HepG2 (cell line): Measurements from ENCODE around the gene C11orf65. TPM values are rescaled to one million over a fixed set of nuclear protein-coding genes. Genes with fewer than 3 reads are reported as not detected.

Experiments used
- ATAC-seq: fragments of 200-7000 bp; cut with Tn5 transposase; 3 replicates; pipeline ENCODE4 v1.9.1; 2020; ENCODE audit warnings: mild to moderate bottlenecking, moderate library complexity
- BruUV-seq: library from RNA; stranded (reverse); fragments of 400-500 nt; replicated peaks from 2 replicates; lab custom pipeline; 2021; lab: Mats Ljungman, UMichigan
- CTCF ChIA-PET: fragments of 300-600 bp; formaldehyde crosslinking; extraction: SDS; loops from one replicate; lab custom pipeline; 2021; ENCODE audit warnings: low total read pairs, inconsistent platforms, low intra/inter-chr PET ratio; lab: Yijun Ruan, JAX
- POLR2A ChIA-PET: fragments of 350-600 bp; sonication (Branson Sonifier 250); formaldehyde crosslinking; loops from one replicate; lab custom pipeline; 2020; ENCODE audit warnings: antibody characterized with exemption, inconsistent platforms; lab: Yijun Ruan, JAX
- DNase-seq: peaks from one replicate; pipeline ENCODE4 v3.0.0-alpha.2; 2015; ENCODE audit warnings: low spot score
- FAIRE-seq: peaks from 3 replicates; lab custom pipeline; 2011; peaks lifted over from hg19 to GRCh38; lab: Jason Lieb, UNC
- H2AFZ ChIP-seq: one replicate; pipeline ENCODE4 v1.6.1; 2011; ENCODE audit warnings: low read length, inconsistent platforms
- H3K27ac ChIP-seq: fragments of 300-600 bp; 3 replicates; pipeline ENCODE4 v1.8.0; 2011; ENCODE audit warnings: mixed run types, mild to moderate bottlenecking, mixed read lengths, low read length, inconsistent platforms; ENCODE audit not compliant: insufficient read depth; ENCODE audit errors: extremely low read length
- H3K27me3 ChIP-seq, 2 experiments: fragments of 200-600 bp in 1 of 2; 2 replicates in 1 of 2; 3 replicates in 1 of 2; pipeline versions ENCODE4 v1.6.0 to v1.8.0; 2011; ENCODE audit warnings: low read length in 2 of 2, mild to moderate bottlenecking in 2 of 2, moderate library complexity in 2 of 2, inconsistent platforms in 1 of 2; ENCODE audit not compliant: insufficient read depth in 2 of 2, control insufficient read depth in 1 of 2
- H3K36me3 ChIP-seq, 2 experiments: fragments of 200-600 bp in 1 of 2; replicated peaks in 1 of 2; 2 replicates in 1 of 2; 3 replicates in 1 of 2; pipeline versions ENCODE4 v1.5.1 to v1.8.0; 2011; ENCODE audit warnings: low read length in 2 of 2, inconsistent platforms in 1 of 2; ENCODE audit not compliant: insufficient read depth in 2 of 2, control insufficient read depth in 1 of 2
- H3K4me1 ChIP-seq: 2 replicates; pipeline ENCODE4 v1.5.1; 2012; ENCODE audit warnings: low read length, inconsistent platforms; ENCODE audit not compliant: insufficient read depth
- H3K4me2 ChIP-seq: 2 replicates; pipeline ENCODE4 v1.6.0; 2011; ENCODE audit warnings: low read depth, low read length, inconsistent platforms
- H3K4me3 ChIP-seq, 3 experiments: fragments of 200-600 bp in 1 of 3; sonication (generic), shearing (Covaris generic) in 1 of 3; replicated peaks in 1 of 3; 2 replicates each; pipeline ENCODE4 v1.5.1; 2011 to 2016; ENCODE audit warnings: low read length in 3 of 3, inconsistent platforms in 2 of 3, low read depth in 2 of 3, mild to moderate bottlenecking in 2 of 3, control low read depth in 1 of 3, mixed read lengths in 1 of 3; ENCODE audit not compliant: insufficient read depth in 1 of 3
- H3K79me2 ChIP-seq: one replicate; pipeline ENCODE4 v1.6.1; 2011; ENCODE audit warnings: low read length, inconsistent platforms; ENCODE audit not compliant: insufficient read depth
- H3K9ac ChIP-seq: 2 replicates; pipeline ENCODE4 v1.6.0; 2011; ENCODE audit warnings: mild to moderate bottlenecking, low read depth, low read length, inconsistent platforms; ENCODE audit not compliant: insufficient read depth
- H3K9me3 ChIP-seq: 2 replicates; pipeline ENCODE4 v1.5.1; 2012; ENCODE audit warnings: mild to moderate bottlenecking, low read length
- H4K20me1 ChIP-seq: 2 replicates; pipeline ENCODE4 v1.6.0; 2011; ENCODE audit warnings: inconsistent platforms, mild to moderate bottlenecking, low read length, moderate library complexity; ENCODE audit not compliant: insufficient read depth
- CAMTA2 ChIP-seq: sonication (generic); formaldehyde crosslinking; IDR thresholded peaks from 2 replicates; pipeline ENCODE4 v1.4.0; 2020; ENCODE audit warnings: mild to moderate bottlenecking, missing genetic modification reagents, borderline replicate concordance
- KLF15 ChIP-seq: sonication (generic); formaldehyde crosslinking; IDR thresholded peaks from 2 replicates; pipeline ENCODE4 v1.8.1; 2023; ENCODE audit warnings: borderline replicate concordance, mild to moderate bottlenecking, inconsistent platforms, missing genetic modification reagents, mixed read lengths
- RERE ChIP-seq: IDR thresholded peaks from 2 replicates; pipeline ENCODE4 v1.6.1; 2016; ENCODE audit warnings: low read depth, missing genetic modification reagents, missing compliant biosample characterization
- ZBTB46 ChIP-seq: sonication (generic); formaldehyde crosslinking; IDR thresholded peaks from 2 replicates; pipeline ENCODE4 v1.4.0; 2020; ENCODE audit warnings: mild to moderate bottlenecking, missing genetic modification reagents, borderline replicate concordance
- ZFP36L1 ChIP-seq: sonication (generic); formaldehyde crosslinking; IDR thresholded peaks from 2 replicates; pipeline ENCODE4 v1.8.0; 2022; ENCODE audit warnings: mild to moderate bottlenecking, missing genetic modification reagents, moderate library complexity
- ZNF792 ChIP-seq: IDR thresholded peaks from 2 replicates; pipeline ENCODE4 v1.6.1; 2016
- in situ Hi-C: cut with HindIII; loops from 2 replicates; pipeline ENCODE4 v1.10.0; 2017; ENCODE audit warnings: low pct_unique_long_range_greater_than_20kb; ENCODE audit not compliant: extremely low pct_ligation_motif_present
- intact Hi-C: fragments of 100-400 bp; cut with micrococcal nuclease; formaldehyde crosslinking; loops from one replicate; pipeline ENCODE4 v1.10.0; 2022; ENCODE audit not compliant: unreplicated experiment
- polyA plus RNA-seq, 8 experiments: library from polyadenylated mRNA; depleted of rRNA in 3 of 8; stranded (reverse) in 7 of 8; unstranded in 1 of 8; fragments of >200 nt; fragmentation: Illumina TruSeq in 4 of 8; extraction: Trizol in 4 of 8; gene quantifications; 2 replicates each; pipeline versions ENCODE4 v1.2.1 to v1.2.3, GENCODE V29; 2011 to 2016; ENCODE audit warnings: low read depth in 4 of 8, missing spikeins in 1 of 8, mixed read lengths in 1 of 8; ENCODE audit not compliant: insufficient read depth in 1 of 8
- total RNA-seq, 5 experiments: library from RNA; depleted of rRNA; stranded (reverse); fragments of >200 nt; fragmentation: Illumina TruSeq; extraction: Trizol; gene quantifications; 2 replicates each; pipeline ENCODE4 v1.2.3, GENCODE V29; 2016; ENCODE audit warnings: low read depth in 1 of 5

The C11orf65 gene
- total and polyA plus RNA-seq, 2 of the 13 experiments (the other 11 are each of a cell fraction or from before 2014, with no cell fraction given) = 0.38 to 0.42 TPM

GRCh38 chr11:108370315-108370714 is 97.0 kb downstream of the C11orf65 start:
- Histone ChIP-seq H3K9ac (no peak overlapping the region), H3K27me3 (no peaks in the 10 kb centered on the region), H2AFZ (no peak overlapping the region), H3K4me2 (no peak overlapping the region), H3K79me2 (no peaks in the 10 kb centered on the region), H3K4me3 (no peak overlapping the region), H3K4me1 (no peaks in the 10 kb centered on the region), H3K9me3 (no peaks in the 10 kb centered on the region), H3K27ac (no peak overlapping the region), H3K36me3 (peaks cover 2 to 8% of the 10 kb centered on the region in 2 experiments; a peak in 3 of 5 replicates), H4K20me1 (no peaks in the 10 kb centered on the region)
- no peak for ATAC-seq
- no peak for FAIRE-seq
- POLR2A ChIA-PET = no interaction called here
- intact Hi-C loops (no loop called here), in situ Hi-C loops (no loop called here)
- CTCF ChIA-PET = no interaction called here
- no TSS peak for BruUV-seq
- TF ChIP-seq ZNF792 (CRISPR knock-in tag) (no peak), ZBTB46 (CRISPR knock-in tag) (no peak), CAMTA2 (CRISPR knock-in tag) (no peak), ZFP36L1 (CRISPR knock-in tag) (no peak), KLF15 (CRISPR knock-in tag) (no peak), RERE (CRISPR knock-in tag) (no peak)
- DNase-seq = no peak
